ENCODE results near the gene CTNND2.

- no peak for TF ChIP-seq CTCF (IDR thresholded peaks at IDR 0.05 in 8 of 11, conservative IDR thresholded peaks at IDR 0.05 in 3 of 11)
- no peak for TF ChIP-seq POLR2A (IDR thresholded peaks at IDR 0.05)
- TF ChIP-seq POLR2AphosphoS5 (IDR thresholded peaks at IDR 0.05) = no peak
Measured at GRCh38 chr5:11622785-11623184, 281.5 kb downstream of the CTNND2 start.
